Sigmoid colon (tissue), 7 donors: ENCODE results near the gene BEST1. TPM values are rescaled to one million over a fixed set of nuclear protein-coding genes. Genes with fewer than 3 reads are reported as not detected.

ENCODE experiments used
- DNase-seq: peaks from one replicate; pipeline ENCODE4 v3.0.0-alpha.2; 2019
- H3K27ac ChIP-seq, 4 donors: fragments of 200-600 bp; sonication (generic); one replicate each; pipeline ENCODE4 v1.5.1; 2016 to 2019; ENCODE audit warnings: mild to moderate bottlenecking in 1 of 4
- H3K27me3 ChIP-seq, 3 donors: fragments of 200-600 bp; sonication (generic); one replicate each; pipeline ENCODE4 v1.5.1; 2019; ENCODE audit warnings: mild to moderate bottlenecking in 1 of 3
- H3K36me3 ChIP-seq, 4 donors: fragments of 200-600 bp; sonication (generic); one replicate each; pipeline ENCODE4 v1.5.1; 2016 to 2019
- H3K4me1 ChIP-seq, 4 donors: fragments of 200-600 bp; sonication (generic); one replicate each; pipeline ENCODE4 v1.5.1; 2017 to 2019
- H3K4me3 ChIP-seq, 4 donors: fragments of 200-600 bp; sonication (generic); one replicate each; pipeline ENCODE4 v1.5.1; 2017 to 2019; ENCODE audit warnings: mild to moderate bottlenecking in 2 of 4, moderate library complexity in 1 of 4
- H3K9me3 ChIP-seq, 4 donors: fragments of 200-600 bp in 3 of 4; sonication (generic) in 3 of 4; one replicate each; pipeline versions ENCODE4 v1.5.1 to v1.6.1; 2013 to 2019
- CTCF ChIP-seq, 4 experiments: fragments of 450-650 bp in 3 of 4; fragments of 200-600 bp in 1 of 4; IDR thresholded peaks; one replicate each; pipeline ENCODE4 v1.5.1; 2016 to 2019; ENCODE audit warnings: antibody characterized with exemption in 4 of 4, mild to moderate bottlenecking in 3 of 4, moderate library complexity in 2 of 4
- EP300 ChIP-seq, 4 donors: sonication (generic); formaldehyde crosslinking; IDR thresholded peaks; one replicate each; pipeline ENCODE4 v1.6.1; 2017; ENCODE audit warnings: antibody characterized with exemption in 4 of 4
- POLR2A ChIP-seq, 2 donors: fragments of 450-650 bp; IDR thresholded peaks; one replicate each; pipeline ENCODE4 v1.6.1; 2016; ENCODE audit warnings: antibody characterized with exemption in 2 of 2, mild to moderate bottlenecking in 2 of 2, moderate library complexity in 2 of 2
- POLR2AphosphoS5 ChIP-seq, 4 donors: sonication (generic); formaldehyde crosslinking; IDR thresholded peaks; one replicate each; pipeline ENCODE4 v1.6.1; 2017; ENCODE audit warnings: antibody characterized with exemption in 4 of 4
- WGBS, 2 donors: extraction: QIAGEN DNeasy Blood & Tissue Kit; methylation state at CpG; one replicate each; pipeline ENCODE4 v1.1.7; 2013; 5-methylcytosine and 5-hydroxymethylcytosine counted together
- intact Hi-C: fragments of 100-400 bp; cut with DNase I; formaldehyde crosslinking; loops from one replicate; pipeline ENCODE4 v1.15.1; 2023
- polyA plus RNA-seq, 3 donors: library from polyadenylated mRNA; stranded (reverse); fragments of 200-250 nt; gene quantifications; one replicate each; pipeline ENCODE4 v1.2.3, GENCODE V29; 2013
- total RNA-seq, 4 donors: library from RNA; depleted of rRNA; stranded (reverse); fragments of >200 nt; gene quantifications; one replicate each; pipeline ENCODE4 v1.1.0, GENCODE V29; 2016
- donor health status: healthy with polysubstance abuse.
- donor health status: Bipolar disorder and iron deficiency.
- donor health status: healthy.

BEST1 gene
- total and polyA plus RNA-seq, 7 donors = 0.83 to 9.6 (median 4.3) TPM

- Histone ChIP-seq H3K27me3 (no peaks in the 10 kb centered on the region), H3K27ac (no peak overlapping the region), H3K4me3 (no peak overlapping the region), H3K4me1 (peaks cover 0 to 29% (median 19%) of the 10 kb centered on the region in 4 donors), H3K36me3 (no peaks in the 10 kb centered on the region), H3K9me3 (no peaks in the 10 kb centered on the region)
- 93 to 95% methylated on average over 13 of the region's 13 CpGs for WGBS, 2 donors
- TF ChIP-seq POLR2AphosphoS5 (IDR thresholded peaks at IDR 0.05) (no peak), POLR2A (IDR thresholded peaks at IDR 0.05) (no peak), EP300 (IDR thresholded peaks at IDR 0.05) (no peak), CTCF (IDR thresholded peaks at IDR 0.05) (no peak)
- DNase-seq = no peak
- intact Hi-C loops = no loop called here
These were observed 5.0 kb upstream of the BEST1 start for GRCh38 chr11:61945191-61945590.

GRCh38 chr11:61946894-61947293 is 3.3 kb upstream of the BEST1 start:
- 95 to 96% methylated on average over 5 of the region's 5 CpGs for WGBS, 2 donors
- intact Hi-C loops = loop anchor here (1.0 to 2.0 kb wide), 3 partner anchors 48 to 150 kb away; no protein-coding TSS in a partner anchor
- Histone ChIP-seq H3K27me3 (no peaks in the 10 kb centered on the region), H3K4me1 (peaks cover 0 to 31% (median 22%) of the 10 kb centered on the region in 4 donors), H3K36me3 (no peaks in the 10 kb centered on the region), H3K27ac (no peak overlapping the region), H3K9me3 (no peaks in the 10 kb centered on the region), H3K4me3 (no peak overlapping the region)
- no peak for TF ChIP-seq EP300 (IDR thresholded peaks at IDR 0.05)
- no peak for DNase-seq

GRCh38 chr11:61947486-61948210 is 2.5 kb upstream of the BEST1 start:
- H3K4me1 ChIP-seq = peaks cover 0 to 31% (median 22%) of the 10 kb centered on the region in 4 donors
- H3K27me3 ChIP-seq = no peaks in the 10 kb centered on the region
- no peak for TF ChIP-seq POLR2A (IDR thresholded peaks at IDR 0.05)
- TF ChIP-seq POLR2AphosphoS5 (IDR thresholded peaks at IDR 0.05) = peak in 2 of 4 donors; percentile 43 to 45
- no peak for TF ChIP-seq EP300 (IDR thresholded peaks at IDR 0.05)
- TF ChIP-seq CTCF (IDR thresholded peaks at IDR 0.05) = peak; percentile 78 to 92 (median 86)
- H3K27ac ChIP-seq = no peak overlapping the region
- H3K9me3 ChIP-seq = no peaks in the 10 kb centered on the region
- peak; percentile 95 for DNase-seq
- WGBS, 2 donors = 4 to 6% methylated on average over 8 of the region's 8 CpGs
- intact Hi-C loops = loop anchor here (1.0 to 2.0 kb wide), 3 partner anchors 48 to 151 kb away; no protein-coding TSS in a partner anchor
- no peaks in the 10 kb centered on the region for H3K36me3 ChIP-seq
- H3K4me3 ChIP-seq = no peak overlapping the region

GRCh38 chr11:61948505-61948904 is 1.6 kb upstream of the BEST1 start:
- WGBS, 2 donors = 72 to 89% methylated on average over 7 of the region's 7 CpGs
- H3K4me1 ChIP-seq = peaks cover 0 to 31% (median 22%) of the 10 kb centered on the region in 4 donors
- intact Hi-C loops = no loop called here
- H3K4me3 ChIP-seq = no peak overlapping the region
- no peaks in the 10 kb centered on the region for H3K36me3 ChIP-seq
- no peaks in the 10 kb centered on the region for H3K27me3 ChIP-seq
- no peak for TF ChIP-seq POLR2AphosphoS5 (IDR thresholded peaks at IDR 0.05)
- TF ChIP-seq EP300 (IDR thresholded peaks at IDR 0.05) = no peak
- no peak for TF ChIP-seq CTCF (IDR thresholded peaks at IDR 0.05)
- TF ChIP-seq POLR2A (IDR thresholded peaks at IDR 0.05) = no peak
- peak overlapping the region in 2 of 4 donors; percentile 53 to 54 for H3K27ac ChIP-seq
- peak; percentile 53 for DNase-seq
- H3K9me3 ChIP-seq = no peaks in the 10 kb centered on the region

- Histone ChIP-seq H3K4me3 (no peak overlapping the region), H3K4me1 (peaks cover 0 to 35% (median 22%) of the 10 kb centered on the region in 4 donors), H3K36me3 (no peaks in the 10 kb centered on the region), H3K27me3 (no peaks in the 10 kb centered on the region), H3K9me3 (no peaks in the 10 kb centered on the region), H3K27ac (peak overlapping the region; percentile 47 to 58 (median 54))
- TF ChIP-seq POLR2AphosphoS5 (IDR thresholded peaks at IDR 0.05) = peak in 3 of 4 donors; percentile 14 to 63 (median 14)
- TF ChIP-seq CTCF (IDR thresholded peaks at IDR 0.05) = no peak
- TF ChIP-seq POLR2A (IDR thresholded peaks at IDR 0.05) = no peak
- intact Hi-C loops = no loop called here
- peak; percentile 95 for DNase-seq
- WGBS, 2 donors = 57 to 61% methylated on average over 9 of the region's 9 CpGs
These were observed 749 bp upstream of the BEST1 start for GRCh38 chr11:61949169-61950034.
